Measurements from ENCODE around the gene TSPAN32. TPM values are rescaled to one million over a fixed set of nuclear protein-coding genes. Genes with fewer than 3 reads are reported as not detected.

The TSPAN32 gene
- total RNA-seq, 1 experiment from 2014 or later, result not detected

DNA sequence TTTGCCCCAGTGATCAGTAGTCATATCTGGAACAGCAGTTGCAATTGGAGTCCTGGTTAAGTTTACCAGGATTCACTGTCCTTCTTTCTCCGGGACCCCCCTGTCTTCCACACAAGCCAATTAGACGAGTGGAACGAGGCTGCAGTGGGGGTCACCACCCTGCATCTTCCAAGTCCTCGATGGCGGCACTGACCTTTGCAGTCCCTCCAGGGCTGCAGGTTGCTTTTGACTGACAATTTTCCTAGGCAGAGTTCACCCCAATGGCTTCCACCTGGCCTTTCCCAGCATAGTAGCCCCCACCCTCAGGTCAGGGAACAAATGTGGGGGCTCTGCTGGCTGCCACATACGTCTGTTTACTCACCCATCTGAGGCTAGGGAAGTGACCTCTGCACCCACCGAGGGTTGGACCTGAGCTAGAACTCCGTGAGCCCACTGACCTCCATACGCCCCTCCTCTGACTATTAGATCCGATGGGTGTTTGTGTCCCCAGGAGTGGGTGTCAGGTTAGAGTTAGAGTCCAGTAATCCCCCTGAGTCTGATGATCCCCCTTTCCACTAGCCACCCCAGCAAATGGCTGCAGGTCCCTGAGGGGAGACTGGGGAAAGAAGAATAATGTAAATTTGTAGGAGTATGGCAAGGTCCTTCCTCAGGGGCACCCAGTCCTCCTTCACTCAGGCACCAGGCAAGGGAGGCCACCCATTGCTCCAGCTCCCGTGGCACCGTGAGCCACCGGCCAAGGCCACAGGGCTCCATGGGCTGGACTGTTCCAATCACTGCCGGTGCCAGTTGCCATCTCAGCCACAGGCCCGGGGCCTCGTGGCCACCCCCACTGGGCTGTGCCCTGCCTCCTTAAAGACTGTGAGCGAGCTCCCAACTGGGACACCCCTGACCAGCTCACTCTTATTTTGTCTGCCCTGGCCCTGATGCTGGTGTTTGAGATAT is 5.6 kb upstream of the TSPAN32 start:
- Histone ChIP-seq H3K4me1 (ENCODE audit: insufficient read depth, low read length, poor library complexity, severe bottlenecking) (no peaks in the 10 kb centered on the region), H3K9me3 (ENCODE audit: low read depth, low read length, poor library complexity, severe bottlenecking) (no peaks in the 10 kb centered on the region), H3K27ac (ENCODE audit: low read depth, low read length, poor library complexity, severe bottlenecking) (no peak overlapping the region), H3K27me3 (replicated peaks; ENCODE audit: insufficient read depth, low read depth, low read length, poor library complexity) (no peaks in the 10 kb centered on the region), H3K36me3 (ENCODE audit: insufficient read depth, low read length, poor library complexity, severe bottlenecking) (no peaks in the 10 kb centered on the region), H3K4me3 (ENCODE audit: low read depth, low read length, poor library complexity, severe bottlenecking) (no peak overlapping the region)
- CTCF ChIA-PET, result no interaction called here
- POLR2A ChIA-PET (ENCODE audit: low non-redundant PET), result no interaction called here
- intact Hi-C loops (cut with micrococcal nuclease; ENCODE audit: unreplicated experiment), result no loop called here
- no TSS peak for BruUV-seq (replicated peaks)
- TF ChIP-seq EZH2 (IDR thresholded peaks at IDR 0.05; ENCODE audit: borderline replicate concordance, low read depth, low read length, poor library complexity, severe bottlenecking), result no peak
- TF ChIP-seq, protein P1, sequence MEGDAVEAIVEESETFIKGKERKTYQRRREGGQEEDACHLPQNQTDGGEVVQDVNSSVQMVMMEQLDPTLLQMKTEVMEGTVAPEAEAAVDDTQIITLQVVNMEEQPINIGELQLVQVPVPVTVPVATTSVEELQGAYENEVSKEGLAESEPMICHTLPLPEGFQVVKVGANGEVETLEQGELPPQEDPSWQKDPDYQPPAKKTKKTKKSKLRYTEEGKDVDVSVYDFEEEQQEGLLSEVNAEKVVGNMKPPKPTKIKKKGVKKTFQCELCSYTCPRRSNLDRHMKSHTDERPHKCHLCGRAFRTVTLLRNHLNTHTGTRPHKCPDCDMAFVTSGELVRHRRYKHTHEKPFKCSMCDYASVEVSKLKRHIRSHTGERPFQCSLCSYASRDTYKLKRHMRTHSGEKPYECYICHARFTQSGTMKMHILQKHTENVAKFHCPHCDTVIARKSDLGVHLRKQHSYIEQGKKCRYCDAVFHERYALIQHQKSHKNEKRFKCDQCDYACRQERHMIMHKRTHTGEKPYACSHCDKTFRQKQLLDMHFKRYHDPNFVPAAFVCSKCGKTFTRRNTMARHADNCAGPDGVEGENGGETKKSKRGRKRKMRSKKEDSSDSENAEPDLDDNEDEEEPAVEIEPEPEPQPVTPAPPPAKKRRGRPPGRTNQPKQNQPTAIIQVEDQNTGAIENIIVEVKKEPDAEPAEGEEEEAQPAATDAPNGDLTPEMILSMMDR (conservative IDR thresholded peaks at IDR 0.05; ENCODE audit: low read depth, low read length), result no peak
- DNase-seq (ENCODE audit: low spot score), result no peak

DNA sequence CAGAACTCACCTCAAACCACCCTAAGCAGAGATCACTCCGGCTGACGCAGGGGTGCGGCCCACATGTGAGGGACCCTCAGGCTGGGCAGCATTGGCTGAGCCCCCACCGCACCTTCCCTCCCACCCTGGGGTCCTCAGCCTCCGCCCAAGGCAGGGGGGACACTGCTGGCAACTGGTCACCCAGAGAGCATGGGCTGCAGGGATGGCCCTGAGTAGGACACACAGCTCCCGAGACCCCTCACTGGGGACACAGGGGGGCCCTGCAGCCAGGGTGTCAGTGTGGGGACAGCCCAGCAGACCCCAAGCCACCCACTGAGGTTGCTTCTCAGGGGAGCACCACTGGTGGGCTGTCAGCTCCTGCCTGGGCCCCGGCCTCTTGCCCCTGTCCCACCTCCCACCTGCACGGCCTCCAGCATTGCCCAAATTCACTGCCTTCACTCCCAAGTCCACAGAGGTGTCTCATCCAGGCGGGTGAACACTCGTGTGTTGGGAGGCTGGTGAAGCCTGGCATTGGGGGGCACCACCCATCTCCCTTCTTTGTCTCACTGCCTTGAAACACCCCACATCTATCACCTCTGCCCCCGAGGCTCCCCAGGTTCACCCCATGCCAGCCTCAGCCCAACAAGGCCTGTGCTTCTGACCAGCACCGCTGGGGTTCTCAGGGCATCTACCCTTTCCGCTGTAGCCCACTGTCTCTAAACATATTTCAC is 4.7 kb upstream of the TSPAN32 start:
- Histone ChIP-seq H3K9me3 (ENCODE audit: low read depth, low read length, poor library complexity, severe bottlenecking) (no peaks in the 10 kb centered on the region), H3K4me3 (ENCODE audit: low read depth, low read length, poor library complexity, severe bottlenecking) (no peak overlapping the region), H3K27ac (ENCODE audit: low read depth, low read length, poor library complexity, severe bottlenecking) (no peak overlapping the region), H3K4me1 (ENCODE audit: insufficient read depth, low read length, poor library complexity, severe bottlenecking) (no peaks in the 10 kb centered on the region), H3K36me3 (ENCODE audit: insufficient read depth, low read length, poor library complexity, severe bottlenecking) (no peaks in the 10 kb centered on the region), H3K27me3 (replicated peaks; ENCODE audit: insufficient read depth, low read depth, low read length, poor library complexity) (no peaks in the 10 kb centered on the region)
- BruUV-seq (replicated peaks), result no TSS peak
- ChIA-PET CTCF (no interaction called here), POLR2A (ENCODE audit: low non-redundant PET) (no interaction called here)
- DNase-seq (ENCODE audit: low spot score), result no peak
- TF ChIP-seq, protein P1 (conservative IDR thresholded peaks at IDR 0.05; ENCODE audit: low read depth, low read length), result no peak
- TF ChIP-seq EZH2 (IDR thresholded peaks at IDR 0.05; ENCODE audit: borderline replicate concordance, low read depth, low read length, poor library complexity, severe bottlenecking), result no peak
- intact Hi-C loops (cut with micrococcal nuclease; ENCODE audit: unreplicated experiment), result no loop called here

DNA sequence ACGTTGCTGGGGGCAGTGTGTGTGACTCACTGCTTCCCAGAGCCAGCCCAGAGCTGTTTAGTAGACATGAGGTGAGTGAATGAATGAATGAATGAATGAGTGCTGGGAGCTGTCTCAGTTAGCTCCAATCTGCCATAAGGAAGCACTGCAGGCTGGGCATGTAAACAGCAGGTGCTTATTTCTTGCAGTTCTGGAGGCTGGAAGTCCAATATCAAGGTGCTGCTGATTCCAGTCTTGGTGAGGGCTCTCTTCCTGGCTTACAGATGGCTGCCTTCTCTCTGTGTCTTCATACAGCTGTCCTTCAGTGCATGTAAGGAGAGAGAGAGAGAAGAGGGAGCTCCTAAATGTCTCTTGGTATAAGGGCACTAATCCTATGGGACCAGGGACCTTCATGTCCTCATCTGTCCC is 4.2 kb upstream of the TSPAN32 start:
- no peaks in the 10 kb centered on the region for H3K4me1 ChIP-seq (ENCODE audit: insufficient read depth, low read length, poor library complexity, severe bottlenecking)
- H3K36me3 ChIP-seq (ENCODE audit: insufficient read depth, low read length, poor library complexity, severe bottlenecking), result no peaks in the 10 kb centered on the region
- ChIA-PET POLR2A (ENCODE audit: low non-redundant PET) (no interaction called here), CTCF (no interaction called here)
- H3K4me3 ChIP-seq (ENCODE audit: low read depth, low read length, poor library complexity, severe bottlenecking), result no peak overlapping the region
- no peaks in the 10 kb centered on the region for H3K9me3 ChIP-seq (ENCODE audit: low read depth, low read length, poor library complexity, severe bottlenecking)
- H3K27ac ChIP-seq (ENCODE audit: low read depth, low read length, poor library complexity, severe bottlenecking), result no peak overlapping the region
- no TSS peak for BruUV-seq (replicated peaks)
- intact Hi-C loops (cut with micrococcal nuclease; ENCODE audit: unreplicated experiment), result no loop called here
- TF ChIP-seq EZH2 (IDR thresholded peaks at IDR 0.05; ENCODE audit: borderline replicate concordance, low read depth, low read length, poor library complexity, severe bottlenecking), result no peak
- TF ChIP-seq, protein P1 (conservative IDR thresholded peaks at IDR 0.05; ENCODE audit: low read depth, low read length), result no peak
- H3K27me3 ChIP-seq (replicated peaks; ENCODE audit: insufficient read depth, low read depth, low read length, poor library complexity), result no peaks in the 10 kb centered on the region
- no peak for DNase-seq (ENCODE audit: low spot score)

All from A673 (cell line).